SK-N-SH treated with all-trans-retinoic acid at 6 μM for 48 hours (cell line): Measurements from ENCODE around the gene MYO9A.

ENCODE experiments used
- ATAC-seq: fragments of 200-7000 bp; cut with Tn5 transposase; 3 replicates; pipeline ENCODE4 v1.9.1; 2020; ENCODE audit warnings: mild to moderate bottlenecking, moderate library complexity
- ARNTL ChIP-seq: fragments of 450-650 bp; formaldehyde crosslinking; IDR thresholded peaks from 2 replicates; pipeline ENCODE4 v1.5.0; 2020; ENCODE audit warnings: low read depth, mild to moderate bottlenecking, moderate library complexity, borderline replicate concordance
- BACH2 ChIP-seq: fragments of 250-450 bp; sonication (Bioruptor Pico); IDR thresholded peaks from 2 replicates; pipeline ENCODE4 v1.9.0; 2021; ENCODE audit warnings: mild to moderate bottlenecking, borderline replicate concordance
- CREB5 ChIP-seq: fragments of 250-450 bp; sonication (Bioruptor Pico); IDR thresholded peaks from 2 replicates; pipeline ENCODE4 v1.5.1; 2020; ENCODE audit warnings: low read depth, mild to moderate bottlenecking, moderate library complexity
- CSDC2 ChIP-seq: fragments of 250-450 bp; sonication (Bioruptor Pico); IDR thresholded peaks from 2 replicates; pipeline ENCODE4 v1.5.0; 2020; ENCODE audit warnings: mild to moderate bottlenecking, moderate library complexity
- CSRNP3 ChIP-seq: fragments of 250-450 bp; sonication (Bioruptor Pico); IDR thresholded peaks from 2 replicates; pipeline ENCODE4 v1.5.1; 2021; ENCODE audit warnings: mild to moderate bottlenecking, moderate library complexity
- ISL1 ChIP-seq: fragments of 250-450 bp; sonication (Bioruptor Pico); IDR thresholded peaks from 2 replicates; pipeline ENCODE4 v2.1.2; 2022; ENCODE audit warnings: mild to moderate bottlenecking, moderate library complexity
- OSR1 ChIP-seq: fragments of 250-450 bp; sonication (Bioruptor Pico); IDR thresholded peaks from 2 replicates; pipeline ENCODE4 v1.8.0; 2022; ENCODE audit warnings: moderate library complexity, mild to moderate bottlenecking, inconsistent platforms
- POU6F1 ChIP-seq: fragments of 250-450 bp; sonication (Bioruptor Pico); IDR thresholded peaks from 2 replicates; pipeline ENCODE4 v1.8.0; 2021; ENCODE audit warnings: low read depth, mild to moderate bottlenecking, moderate library complexity, borderline replicate concordance
- PPARA ChIP-seq: fragments of 250-450 bp; sonication (Bioruptor Pico); IDR thresholded peaks from 2 replicates; pipeline ENCODE4 v1.5.0; 2020; ENCODE audit warnings: mild to moderate bottlenecking, borderline replicate concordance
- RARB ChIP-seq: fragments of 250-450 bp; sonication (Bioruptor Pico); IDR thresholded peaks from 2 replicates; pipeline ENCODE4 v1.8.0; 2021; ENCODE audit warnings: mild to moderate bottlenecking, moderate library complexity
- SNAI2 ChIP-seq: fragments of 250-450 bp; sonication (Bioruptor Pico); IDR thresholded peaks from 2 replicates; pipeline ENCODE4 v1.5.0; 2020; ENCODE audit warnings: mild to moderate bottlenecking, moderate library complexity
- TCF4 ChIP-seq: fragments of 250-450 bp; sonication (Bioruptor Pico); IDR thresholded peaks from 2 replicates; pipeline ENCODE4 v1.8.0; 2021; ENCODE audit warnings: mild to moderate bottlenecking, moderate library complexity, borderline replicate concordance
- TOX ChIP-seq: fragments of 250-450 bp; sonication (Bioruptor Pico); IDR thresholded peaks from 2 replicates; pipeline ENCODE4 v1.8.0; 2021; ENCODE audit warnings: mild to moderate bottlenecking, moderate library complexity, borderline replicate concordance
- TSHZ2 ChIP-seq: fragments of 250-450 bp; sonication (Bioruptor Pico); IDR thresholded peaks from 2 replicates; pipeline ENCODE4 v1.5.0; 2020; ENCODE audit warnings: mild to moderate bottlenecking, moderate library complexity
- ZC3H10 ChIP-seq: fragments of 250-450 bp; sonication (Bioruptor Pico); IDR thresholded peaks from 2 replicates; pipeline ENCODE4 v1.5.1; 2021; ENCODE audit warnings: mild to moderate bottlenecking, moderate library complexity
- ZFP30 ChIP-seq: fragments of 450-650 bp; formaldehyde crosslinking; IDR thresholded peaks from 2 replicates; pipeline ENCODE4 v1.5.0; 2022; ENCODE audit warnings: mild to moderate bottlenecking, moderate library complexity
- ZNF565 ChIP-seq: fragments of 450-650 bp; formaldehyde crosslinking; conservative IDR thresholded peaks from 2 replicates; pipeline ENCODE4 v1.5.0; 2020; ENCODE audit warnings: low read depth, mild to moderate bottlenecking, moderate library complexity
- ZNF70 ChIP-seq: fragments of 450-650 bp; formaldehyde crosslinking; IDR thresholded peaks from 2 replicates; pipeline ENCODE4 v1.5.0; 2020; ENCODE audit warnings: mild to moderate bottlenecking, moderate library complexity
- ZNF8 ChIP-seq: fragments of 450-650 bp; formaldehyde crosslinking; IDR thresholded peaks from 2 replicates; pipeline ENCODE4 v1.5.0; 2020; ENCODE audit warnings: mild to moderate bottlenecking, moderate library complexity

The MYO9A gene

GRCh38 chr15:71813723-71814470 lies 304.1 kb downstream of the MYO9A start:
- no peak for ATAC-seq
- TF ChIP-seq ZFP30 (CRISPR knock-in tag) (no peak), CSDC2 (CRISPR knock-in tag) (no peak), BACH2 (CRISPR knock-in tag) (no peak), ARNTL (CRISPR knock-in tag) (no peak), ISL1 (no peak), CREB5 (no peak), TSHZ2 (CRISPR knock-in tag) (no peak), TCF4 (CRISPR knock-in tag) (no peak), ZNF70 (CRISPR knock-in tag) (no peak), POU6F1 (CRISPR knock-in tag) (no peak), ZNF8 (no peak), ZNF565 (CRISPR knock-in tag) (no peak), OSR1 (CRISPR knock-in tag) (no peak), TOX (CRISPR knock-in tag) (no peak)

- ATAC-seq: no peak
- no peak for TF ChIP-seq CSDC2 (CRISPR knock-in tag)
- no peak for TF ChIP-seq ZC3H10
- no peak for TF ChIP-seq SNAI2
- no peak for TF ChIP-seq CREB5
- no peak for TF ChIP-seq ZNF565 (CRISPR knock-in tag)
- no peak for TF ChIP-seq ZNF8
- TF ChIP-seq TOX (CRISPR knock-in tag): no peak
- no peak for TF ChIP-seq ISL1
- no peak for TF ChIP-seq RARB (CRISPR knock-in tag)
- no peak for TF ChIP-seq ZNF70 (CRISPR knock-in tag)
- TF ChIP-seq ZFP30 (CRISPR knock-in tag): no peak
Observed at GRCh38 chr15:71812966-71813722, 304.8 kb downstream of the MYO9A start.

- no peak for ATAC-seq
- TF ChIP-seq CREB5: no peak
- no peak for TF ChIP-seq TSHZ2 (CRISPR knock-in tag)
- no peak for TF ChIP-seq ZFP30 (CRISPR knock-in tag)
- TF ChIP-seq OSR1 (CRISPR knock-in tag): no peak
- no peak for TF ChIP-seq CSDC2 (CRISPR knock-in tag)
- no peak for TF ChIP-seq CSRNP3 (CRISPR knock-in tag)
- TF ChIP-seq TCF4 (CRISPR knock-in tag): no peak
- TF ChIP-seq ZNF565 (CRISPR knock-in tag): no peak
- TF ChIP-seq TOX (CRISPR knock-in tag): no peak
- TF ChIP-seq ZNF8: no peak
- TF ChIP-seq ISL1: no peak
- TF ChIP-seq ZC3H10: no peak
- TF ChIP-seq ZNF70 (CRISPR knock-in tag): no peak
- TF ChIP-seq PPARA (CRISPR knock-in tag): no peak
Observed at GRCh38 chr15:71811752-71812735, 305.9 kb downstream of the MYO9A start.
